GM21360 (cell line): ENCODE measurements around the gene ALDH1B1.
"Not testable (repeated sequence)": the region's sequence is repeated elsewhere in the genome, so short reads cannot be mapped to it uniquely, and the experiment has no call there.

ENCODE experiments used
- ATAC-seq: cut with Tn5 transposase; IDR thresholded peaks from one replicate; pipeline ENCODE4 v1.9.1; 2021; ENCODE audit warnings: mild to moderate bottlenecking, moderate library complexity; ENCODE audit not compliant: unreplicated experiment

The ALDH1B1 gene

GRCh38 chr9:38360839-38361472 is 31.5 kb upstream of the ALDH1B1 start:
- ATAC-seq: no peak

GRCh38 chr9:38361473-38361850 is 31.0 kb upstream of the ALDH1B1 start:
- no peak for ATAC-seq

- peak; percentile 73 for ATAC-seq
Observed at GRCh38 chr9:38362852-38363588, 29.5 kb upstream of the ALDH1B1 start.

- ATAC-seq: no peak
Observed at GRCh38 chr9:38363589-38363925, 28.9 kb upstream of the ALDH1B1 start.

- no peak for ATAC-seq
Observed at GRCh38 chr9:38367898-38368297, 24.6 kb upstream of the ALDH1B1 start.

GRCh38 chr9:38368731-38369130 is 23.8 kb upstream of the ALDH1B1 start:
- ATAC-seq: no peak

GRCh38 chr9:38370176-38370575 is 22.3 kb upstream of the ALDH1B1 start:
- no peak for ATAC-seq

- ATAC-seq: no peak
Observed at GRCh38 chr9:38371495-38371894, 21.0 kb upstream of the ALDH1B1 start.

GRCh38 chr9:38372762-38373619 is 19.5 kb upstream of the ALDH1B1 start:
- ATAC-seq: no peak

GRCh38 chr9:38373679-38374078 is 18.8 kb upstream of the ALDH1B1 start:
- ATAC-seq: no peak

GRCh38 chr9:38374847-38375571 is 17.5 kb upstream of the ALDH1B1 start:
- no peak for ATAC-seq

GRCh38 chr9:38375572-38375963 is 16.9 kb upstream of the ALDH1B1 start:
- no peak for ATAC-seq

- no peak for ATAC-seq
Observed at GRCh38 chr9:38376021-38376670, 16.4 kb upstream of the ALDH1B1 start.

- ATAC-seq: not testable (repeated sequence)
Observed at GRCh38 chr9:38377336-38378083, 15.0 kb upstream of the ALDH1B1 start.

- ATAC-seq: no peak
Observed at GRCh38 chr9:38380230-38380871, 12.2 kb upstream of the ALDH1B1 start.

- ATAC-seq: no peak
Observed at GRCh38 chr9:38380872-38381534, 11.5 kb upstream of the ALDH1B1 start.

- no peak for ATAC-seq
Observed at GRCh38 chr9:38382141-38382540, 10.4 kb upstream of the ALDH1B1 start.

- no peak for ATAC-seq
Observed at GRCh38 chr9:38384990-38385848, 7.3 kb upstream of the ALDH1B1 start.
